ENCODE data around the gene ENKD1. TPM values are rescaled to one million over a fixed set of nuclear protein-coding genes. Genes with fewer than 3 reads are reported as not detected.

Gene ENKD1
- total and polyA plus RNA-seq, 2 of the 13 experiments (the other 11 are each of a cell fraction or from before 2014, with no cell fraction given), result 10.8 to 20.8 TPM

- TF ChIP-seq ZNF546 (CRISPR knock-in tag; conservative IDR thresholded peaks at IDR 0.05), result peak; percentile 17; the same call in 1 of the 2 replicates
- peak; percentile 74 for TF ChIP-seq IKZF4 (CRISPR knock-in tag; IDR thresholded peaks at IDR 0.05; ENCODE audit: borderline replicate concordance, low read depth, not compliant biosample characterization)
- TF ChIP-seq, protein P1, sequence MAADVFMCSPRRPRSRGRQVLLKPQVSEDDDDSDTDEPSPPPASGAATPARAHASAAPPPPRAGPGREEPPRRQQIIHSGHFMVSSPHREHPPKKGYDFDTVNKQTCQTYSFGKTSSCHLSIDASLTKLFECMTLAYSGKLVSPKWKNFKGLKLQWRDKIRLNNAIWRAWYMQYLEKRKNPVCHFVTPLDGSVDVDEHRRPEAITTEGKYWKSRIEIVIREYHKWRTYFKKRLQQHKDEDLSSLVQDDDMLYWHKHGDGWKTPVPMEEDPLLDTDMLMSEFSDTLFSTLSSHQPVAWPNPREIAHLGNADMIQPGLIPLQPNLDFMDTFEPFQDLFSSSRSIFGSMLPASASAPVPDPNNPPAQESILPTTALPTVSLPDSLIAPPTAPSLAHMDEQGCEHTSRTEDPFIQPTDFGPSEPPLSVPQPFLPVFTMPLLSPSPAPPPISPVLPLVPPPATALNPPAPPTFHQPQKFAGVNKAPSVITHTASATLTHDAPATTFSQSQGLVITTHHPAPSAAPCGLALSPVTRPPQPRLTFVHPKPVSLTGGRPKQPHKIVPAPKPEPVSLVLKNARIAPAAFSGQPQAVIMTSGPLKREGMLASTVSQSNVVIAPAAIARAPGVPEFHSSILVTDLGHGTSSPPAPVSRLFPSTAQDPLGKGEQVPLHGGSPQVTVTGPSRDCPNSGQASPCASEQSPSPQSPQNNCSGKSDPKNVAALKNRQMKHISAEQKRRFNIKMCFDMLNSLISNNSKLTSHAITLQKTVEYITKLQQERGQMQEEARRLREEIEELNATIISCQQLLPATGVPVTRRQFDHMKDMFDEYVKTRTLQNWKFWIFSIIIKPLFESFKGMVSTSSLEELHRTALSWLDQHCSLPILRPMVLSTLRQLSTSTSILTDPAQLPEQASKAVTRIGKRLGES (CRISPR knock-in tag; IDR thresholded peaks at IDR 0.05; ENCODE audit: borderline replicate concordance), result peak; percentile 56; the same call in 1 of the 2 replicates
- 0 out of 2 replicates have a peak, but pooled peaks have one; percentile 24 for TF ChIP-seq PHF8 (CRISPR knock-in tag; IDR thresholded peaks at IDR 0.05)
- no peak for TF ChIP-seq ZBTB7B (CRISPR knock-in tag; IDR thresholded peaks at IDR 0.05)
- TF ChIP-seq, protein P2, sequence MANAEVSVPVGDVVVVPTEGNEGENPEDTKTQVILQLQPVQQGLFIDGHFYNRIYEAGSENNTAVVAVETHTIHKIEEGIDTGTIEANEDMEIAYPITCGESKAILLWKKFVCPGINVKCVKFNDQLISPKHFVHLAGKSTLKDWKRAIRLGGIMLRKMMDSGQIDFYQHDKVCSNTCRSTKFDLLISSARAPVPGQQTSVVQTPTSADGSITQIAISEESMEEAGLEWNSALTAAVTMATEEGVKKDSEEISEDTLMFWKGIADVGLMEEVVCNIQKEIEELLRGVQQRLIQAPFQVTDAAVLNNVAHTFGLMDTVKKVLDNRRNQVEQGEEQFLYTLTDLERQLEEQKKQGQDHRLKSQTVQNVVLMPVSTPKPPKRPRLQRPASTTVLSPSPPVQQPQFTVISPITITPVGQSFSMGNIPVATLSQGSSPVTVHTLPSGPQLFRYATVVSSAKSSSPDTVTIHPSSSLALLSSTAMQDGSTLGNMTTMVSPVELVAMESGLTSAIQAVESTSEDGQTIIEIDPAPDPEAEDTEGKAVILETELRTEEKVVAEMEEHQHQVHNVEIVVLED (CRISPR knock-in tag; IDR thresholded peaks at IDR 0.05; ENCODE audit: borderline replicate concordance), result no peak
- no peak for TF ChIP-seq TCF7L2 (IDR thresholded peaks at IDR 0.05; ENCODE audit: low read depth, low read length)
- peak; percentile 62 for TF ChIP-seq ZNF883 (CRISPR knock-in tag; IDR thresholded peaks at IDR 0.05; ENCODE audit: not compliant biosample characterization)
- TF ChIP-seq ZFP82 (CRISPR knock-in tag; IDR thresholded peaks at IDR 0.05; ENCODE audit: borderline replicate concordance), result peak; percentile 86; the same call in 1 of the 2 replicates
- TF ChIP-seq ZNF121 (CRISPR knock-in tag; IDR thresholded peaks at IDR 0.05), result 0 out of 2 replicates have a peak, but pooled peaks have one; percentile 20
- TF ChIP-seq CBX1 (IDR thresholded peaks at IDR 0.05; ENCODE audit: low read depth), result no peak
- peak; percentile 93 for TF ChIP-seq MIER2 (CRISPR knock-in tag; IDR thresholded peaks at IDR 0.05)
- no peak; the same call in 1 of the 2 replicates for TF ChIP-seq KMT2A (CRISPR knock-in tag; IDR thresholded peaks at IDR 0.05)
- TF ChIP-seq, protein P3, sequence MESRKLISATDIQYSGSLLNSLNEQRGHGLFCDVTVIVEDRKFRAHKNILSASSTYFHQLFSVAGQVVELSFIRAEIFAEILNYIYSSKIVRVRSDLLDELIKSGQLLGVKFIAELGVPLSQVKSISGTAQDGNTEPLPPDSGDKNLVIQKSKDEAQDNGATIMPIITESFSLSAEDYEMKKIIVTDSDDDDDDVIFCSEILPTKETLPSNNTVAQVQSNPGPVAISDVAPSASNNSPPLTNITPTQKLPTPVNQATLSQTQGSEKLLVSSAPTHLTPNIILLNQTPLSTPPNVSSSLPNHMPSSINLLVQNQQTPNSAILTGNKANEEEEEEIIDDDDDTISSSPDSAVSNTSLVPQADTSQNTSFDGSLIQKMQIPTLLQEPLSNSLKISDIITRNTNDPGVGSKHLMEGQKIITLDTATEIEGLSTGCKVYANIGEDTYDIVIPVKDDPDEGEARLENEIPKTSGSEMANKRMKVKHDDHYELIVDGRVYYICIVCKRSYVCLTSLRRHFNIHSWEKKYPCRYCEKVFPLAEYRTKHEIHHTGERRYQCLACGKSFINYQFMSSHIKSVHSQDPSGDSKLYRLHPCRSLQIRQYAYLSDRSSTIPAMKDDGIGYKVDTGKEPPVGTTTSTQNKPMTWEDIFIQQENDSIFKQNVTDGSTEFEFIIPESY (CRISPR knock-in tag; IDR thresholded peaks at IDR 0.05), result no peak
- TF ChIP-seq DR1 (CRISPR knock-in tag; IDR thresholded peaks at IDR 0.05), result no peak
- TF ChIP-seq, protein P4, sequence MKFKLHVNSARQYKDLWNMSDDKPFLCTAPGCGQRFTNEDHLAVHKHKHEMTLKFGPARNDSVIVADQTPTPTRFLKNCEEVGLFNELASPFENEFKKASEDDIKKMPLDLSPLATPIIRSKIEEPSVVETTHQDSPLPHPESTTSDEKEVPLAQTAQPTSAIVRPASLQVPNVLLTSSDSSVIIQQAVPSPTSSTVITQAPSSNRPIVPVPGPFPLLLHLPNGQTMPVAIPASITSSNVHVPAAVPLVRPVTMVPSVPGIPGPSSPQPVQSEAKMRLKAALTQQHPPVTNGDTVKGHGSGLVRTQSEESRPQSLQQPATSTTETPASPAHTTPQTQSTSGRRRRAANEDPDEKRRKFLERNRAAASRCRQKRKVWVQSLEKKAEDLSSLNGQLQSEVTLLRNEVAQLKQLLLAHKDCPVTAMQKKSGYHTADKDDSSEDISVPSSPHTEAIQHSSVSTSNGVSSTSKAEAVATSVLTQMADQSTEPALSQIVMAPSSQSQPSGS (CRISPR knock-in tag; IDR thresholded peaks at IDR 0.05), result 0 out of 2 replicates have a peak, but pooled peaks have one; percentile 13
- TF ChIP-seq HES4 (CRISPR knock-in tag; IDR thresholded peaks at IDR 0.05; ENCODE audit: borderline replicate concordance), result peak; percentile 77; the same call in 1 of the 2 replicates
- no peak for TF ChIP-seq PHB2 (IDR thresholded peaks at IDR 0.05; ENCODE audit: partially characterized antibody)
- no peak for TF ChIP-seq DPF2 (CRISPR knock-in tag; IDR thresholded peaks at IDR 0.05; ENCODE audit: borderline replicate concordance, low read depth)
- peak; percentile 87; the same call in 1 of the 2 replicates for TF ChIP-seq ZNF253 (CRISPR knock-in tag; IDR thresholded peaks at IDR 0.05; ENCODE audit: borderline replicate concordance)
- no peak for TF ChIP-seq CENPX (CRISPR knock-in tag; IDR thresholded peaks at IDR 0.05)
- no peak for TF ChIP-seq KLF12 (CRISPR knock-in tag; IDR thresholded peaks at IDR 0.05; ENCODE audit: borderline replicate concordance)
These were observed 13.9 kb downstream of the ENKD1 start (continued) for GRCh38 chr16:67652578-67653127.

Measured in HepG2 (cell line).